ENCODE results near the gene UBE2L3.

The UBE2L3 gene

GRCh38 chr22:21669026-21669425 lies 101.5 kb downstream of the UBE2L3 start:
- no peak for DNase-seq (ENCODE audit: low read depth)
- no peak overlapping the region for H3K4me3 ChIP-seq (ENCODE audit: control insufficient read depth, low read depth, low read length)
- TF ChIP-seq CTCF (conservative IDR thresholded peaks at IDR 0.05; ENCODE audit: control insufficient read depth, insufficient read depth, low read depth, low read length) = no peak

- no peak for DNase-seq (ENCODE audit: low read depth)
- TF ChIP-seq CTCF (conservative IDR thresholded peaks at IDR 0.05; ENCODE audit: control insufficient read depth, insufficient read depth, low read depth, low read length) = no peak
- no peak overlapping the region for H3K4me3 ChIP-seq (ENCODE audit: control insufficient read depth, low read depth, low read length)
These were observed 104.7 kb downstream of the UBE2L3 start for GRCh38 chr22:21672107-21672629.
